HL-60 (cell line): ENCODE results near the gene BTBD16.

Experiments used
- CTCF ChIP-seq: IDR thresholded peaks from one replicate; pipeline ENCODE4 v1.5.1; 2011; ENCODE audit warnings: low read length, control low read depth, inconsistent platforms; ENCODE audit not compliant: insufficient read depth
- GABPA ChIP-seq: IDR thresholded peaks from 2 replicates; pipeline ENCODE4 v1.6.1; 2012; ENCODE audit warnings: low read depth
- POLR2AphosphoS5 ChIP-seq: IDR thresholded peaks from 2 replicates; pipeline ENCODE4 v1.6.1; 2012; ENCODE audit warnings: low read depth
- REST ChIP-seq: IDR thresholded peaks from 2 replicates; pipeline ENCODE4 v1.6.1; 2012; ENCODE audit warnings: low read depth; ENCODE audit not compliant: insufficient replicate concordance

GRCh38 chr10:122259075-122259466, 12.0 kb upstream of the BTBD16 start:
- TF ChIP-seq GABPA (no peak), POLR2AphosphoS5 (no peak), REST (no peak), CTCF (no peak)
